Measurements from ENCODE around the gene FLAD1.

The FLAD1 gene

GRCh38 chr1:154952664-154953063 is 30.5 kb upstream of the FLAD1 start:
- no peak for DNase-seq (ENCODE audit: low spot score)

GRCh38 chr1:154953611-154954038 is 29.5 kb upstream of the FLAD1 start:
- no peak for DNase-seq (ENCODE audit: low spot score)

GRCh38 chr1:154954541-154954940 is 28.6 kb upstream of the FLAD1 start:
- no peak for DNase-seq (ENCODE audit: low spot score)

- DNase-seq (ENCODE audit: low spot score): peak; percentile 53
These were observed 28.0 kb upstream of the FLAD1 start for GRCh38 chr1:154955039-154955717.

- DNase-seq (ENCODE audit: low spot score): peak; percentile 93
These were observed 27.2 kb upstream of the FLAD1 start, which contains the start of gene PBXIP1 for GRCh38 chr1:154955718-154956543. TSS of gene PBXIP1 (minus strand) at chr1:154956099. CDS start at chr1:154953721, 2,378 bp downstream.

GRCh38 chr1:154956544-154956941 is 26.6 kb upstream of the FLAD1 start:
- no peak for DNase-seq (ENCODE audit: low spot score)

- no peak for DNase-seq (ENCODE audit: low spot score)
These were observed 26.0 kb upstream of the FLAD1 start for GRCh38 chr1:154957091-154957657.

- DNase-seq (ENCODE audit: low spot score): no peak
These were observed 25.1 kb upstream of the FLAD1 start for GRCh38 chr1:154958036-154958435.

GRCh38 chr1:154958681-154959425 is 24.3 kb upstream of the FLAD1 start:
- DNase-seq (ENCODE audit: low spot score): no peak

- no peak for DNase-seq (ENCODE audit: low spot score)
These were observed 23.7 kb upstream of the FLAD1 start for GRCh38 chr1:154959426-154959780.

GRCh38 chr1:154960446-154961136 is 22.6 kb upstream of the FLAD1 start:
- no peak for DNase-seq (ENCODE audit: low spot score)

- DNase-seq (ENCODE audit: low spot score): peak; percentile 92
These were observed 21.7 kb upstream of the FLAD1 start, which contains the start of gene PYGO2 for GRCh38 chr1:154961207-154962155. TSS of gene PYGO2 (minus strand) at chr1:154961782. CDS start at chr1:154961576, 206 bp downstream.

- DNase-seq (ENCODE audit: low spot score): peak; percentile 46
These were observed 20.9 kb upstream of the FLAD1 start for GRCh38 chr1:154962156-154962749.

- no peak for DNase-seq (ENCODE audit: low spot score)
These were observed 20.3 kb upstream of the FLAD1 start for GRCh38 chr1:154962795-154963330.

- no peak for DNase-seq (ENCODE audit: low spot score)
These were observed 19.5 kb upstream of the FLAD1 start for GRCh38 chr1:154963643-154964042.

- no peak for DNase-seq (ENCODE audit: low spot score)
These were observed 18.8 kb upstream of the FLAD1 start for GRCh38 chr1:154964359-154964758.

GRCh38 chr1:154966111-154966510 is 17.0 kb upstream of the FLAD1 start:
- DNase-seq (ENCODE audit: low spot score): no peak

- DNase-seq (ENCODE audit: low spot score): no peak
These were observed 15.7 kb upstream of the FLAD1 start for GRCh38 chr1:154967331-154967950.

GRCh38 chr1:154968731-154969130 is 14.4 kb upstream of the FLAD1 start:
- no peak for DNase-seq (ENCODE audit: low spot score)
